ENCODE data around the gene TRIM29.

Gene TRIM29

DNA sequence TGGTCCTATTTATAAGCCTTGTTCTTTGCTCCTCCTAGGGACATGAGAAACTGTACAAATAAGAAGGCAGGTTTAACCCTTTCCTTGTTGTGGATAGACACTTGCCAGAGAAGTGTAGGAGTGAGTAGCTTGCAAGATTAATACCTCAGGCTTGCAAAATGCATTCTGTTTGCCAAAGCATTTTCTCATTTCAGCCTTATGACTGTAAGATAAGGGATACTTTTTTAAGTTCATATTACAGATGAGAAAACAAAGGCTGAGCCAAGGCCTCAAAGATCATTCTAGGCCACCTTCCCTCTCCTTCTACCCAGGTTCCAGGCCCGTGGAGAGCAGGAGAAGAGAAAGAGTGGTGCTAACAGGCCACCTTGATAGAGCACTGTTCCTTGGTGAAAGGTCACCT is 46.8 kb downstream of the TRIM29 start:
- TF ChIP-seq, protein P1, sequence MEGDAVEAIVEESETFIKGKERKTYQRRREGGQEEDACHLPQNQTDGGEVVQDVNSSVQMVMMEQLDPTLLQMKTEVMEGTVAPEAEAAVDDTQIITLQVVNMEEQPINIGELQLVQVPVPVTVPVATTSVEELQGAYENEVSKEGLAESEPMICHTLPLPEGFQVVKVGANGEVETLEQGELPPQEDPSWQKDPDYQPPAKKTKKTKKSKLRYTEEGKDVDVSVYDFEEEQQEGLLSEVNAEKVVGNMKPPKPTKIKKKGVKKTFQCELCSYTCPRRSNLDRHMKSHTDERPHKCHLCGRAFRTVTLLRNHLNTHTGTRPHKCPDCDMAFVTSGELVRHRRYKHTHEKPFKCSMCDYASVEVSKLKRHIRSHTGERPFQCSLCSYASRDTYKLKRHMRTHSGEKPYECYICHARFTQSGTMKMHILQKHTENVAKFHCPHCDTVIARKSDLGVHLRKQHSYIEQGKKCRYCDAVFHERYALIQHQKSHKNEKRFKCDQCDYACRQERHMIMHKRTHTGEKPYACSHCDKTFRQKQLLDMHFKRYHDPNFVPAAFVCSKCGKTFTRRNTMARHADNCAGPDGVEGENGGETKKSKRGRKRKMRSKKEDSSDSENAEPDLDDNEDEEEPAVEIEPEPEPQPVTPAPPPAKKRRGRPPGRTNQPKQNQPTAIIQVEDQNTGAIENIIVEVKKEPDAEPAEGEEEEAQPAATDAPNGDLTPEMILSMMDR (IDR thresholded peaks at IDR 0.05; ENCODE audit: insufficient read depth, missing control alignments): no peak
- no peak for FAIRE-seq
- no peak for DNase-seq (ENCODE audit: insufficient read length, low spot score)

DNA sequence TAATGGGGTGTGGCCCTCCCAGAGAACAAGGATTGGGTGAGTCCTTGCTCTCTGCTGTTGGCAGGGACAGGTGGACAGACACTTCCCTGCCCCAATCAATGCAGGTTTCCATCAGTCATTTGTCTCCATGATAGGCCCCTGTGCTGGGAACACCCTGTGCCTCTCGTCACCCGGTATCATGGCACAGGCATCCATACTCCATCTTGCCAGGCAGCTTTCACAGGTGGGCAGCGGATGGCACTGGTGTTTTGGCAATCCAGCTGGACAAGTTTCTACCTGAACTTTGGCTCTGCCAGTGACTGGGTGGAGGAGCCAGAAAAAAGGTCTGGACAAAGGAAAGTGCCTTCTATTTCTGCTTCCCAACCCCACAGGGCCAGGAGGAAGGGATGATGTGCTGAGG is 47.5 kb downstream of the TRIM29 start:
- TF ChIP-seq, protein P1 (IDR thresholded peaks at IDR 0.05; ENCODE audit: insufficient read depth, missing control alignments): no peak
- DNase-seq (ENCODE audit: insufficient read length, low spot score) (no peak), FAIRE-seq (no peak)

DNA sequence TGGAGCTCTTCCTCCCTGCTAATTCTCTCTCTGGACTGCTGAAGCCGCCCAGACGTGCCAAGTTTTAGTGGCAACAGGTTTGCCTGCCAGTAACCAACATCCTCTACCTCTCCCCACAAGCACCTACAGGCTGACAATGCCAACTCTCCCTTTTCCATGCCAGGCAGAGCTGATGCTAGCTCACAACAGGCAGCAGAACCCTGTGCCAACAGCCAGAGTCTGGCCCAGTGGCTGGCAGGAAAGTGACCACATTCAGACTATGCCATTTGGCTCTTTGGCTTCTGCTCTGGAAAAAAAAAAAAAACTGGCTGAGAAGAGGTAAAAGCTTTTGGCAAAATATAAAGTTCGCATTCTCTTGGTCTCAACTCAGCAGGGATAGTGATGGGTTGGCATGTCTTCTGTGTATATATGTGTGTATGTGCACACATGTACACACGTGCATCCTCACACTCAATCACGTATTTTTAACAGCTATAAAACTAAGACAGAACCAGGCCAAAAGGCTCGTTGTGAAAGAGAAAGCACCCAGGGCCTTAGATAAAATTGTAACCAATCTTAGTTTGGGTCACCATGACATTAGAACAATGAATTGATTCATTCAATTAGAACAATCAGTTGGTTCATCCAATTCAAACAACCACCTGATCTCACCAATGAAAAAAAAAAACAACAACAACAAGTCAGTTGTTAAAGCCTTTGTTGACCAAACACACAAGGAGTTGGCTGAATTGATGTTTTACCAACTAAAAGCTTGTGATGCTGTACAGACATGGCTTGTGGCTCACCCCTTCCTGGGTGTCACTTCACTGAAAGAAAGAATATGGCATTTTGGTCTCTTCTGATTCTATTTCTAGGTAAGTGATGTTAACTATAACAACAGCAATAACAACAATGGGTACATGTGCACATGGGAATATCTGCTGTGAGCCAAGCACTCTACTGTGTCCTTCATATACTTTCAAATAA is 48.6 kb downstream of the TRIM29 start:
- no peak for DNase-seq (ENCODE audit: insufficient read length, low spot score)
- TF ChIP-seq, protein P1 (IDR thresholded peaks at IDR 0.05; ENCODE audit: insufficient read depth, missing control alignments): no peak
- FAIRE-seq: no peak

DNA sequence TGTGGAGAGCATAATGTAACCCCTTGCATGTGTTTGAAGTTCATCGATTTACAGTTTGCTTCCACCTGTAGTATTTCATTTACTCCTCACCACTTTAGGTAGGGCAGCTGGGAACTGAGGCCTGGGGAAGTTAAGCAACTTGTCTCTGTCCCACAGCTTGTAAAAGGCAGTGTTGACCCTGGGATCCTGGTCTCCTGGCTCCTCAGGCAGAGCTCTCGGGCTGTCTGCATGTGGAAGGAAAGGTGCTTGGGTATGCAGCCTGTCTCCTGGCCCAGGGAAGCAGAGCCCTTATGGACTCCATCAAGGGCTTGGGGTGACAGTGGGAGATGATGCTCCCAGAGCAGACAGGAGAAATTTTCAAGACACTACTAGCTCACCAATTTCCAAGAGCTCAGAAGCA is 49.9 kb downstream of the TRIM29 start:
- FAIRE-seq: no peak
- DNase-seq (ENCODE audit: insufficient read length, low spot score): no peak
- TF ChIP-seq, protein P1 (IDR thresholded peaks at IDR 0.05; ENCODE audit: insufficient read depth, missing control alignments): no peak

DNA sequence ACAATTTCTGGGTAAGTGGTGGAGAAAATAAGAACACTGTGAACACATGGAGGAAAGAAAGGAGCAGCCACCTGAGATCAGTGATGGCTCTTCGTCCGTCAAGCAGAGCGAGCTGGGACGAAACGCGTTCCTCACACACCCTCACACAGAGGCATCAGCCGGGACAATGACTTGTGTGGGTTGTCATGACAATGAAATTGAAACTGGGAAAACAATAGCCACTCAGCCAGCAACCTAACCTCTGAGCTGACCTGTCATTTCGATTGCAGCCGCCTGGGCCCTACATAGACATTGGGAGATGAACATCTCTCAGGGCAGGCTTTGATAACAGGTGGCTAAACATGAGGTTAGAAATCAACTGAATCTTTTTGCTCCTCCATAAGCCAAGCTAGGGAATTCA is 51.3 kb downstream of the TRIM29 start:
- TF ChIP-seq, protein P1 (IDR thresholded peaks at IDR 0.05; ENCODE audit: insufficient read depth, missing control alignments): no peak

DNA sequence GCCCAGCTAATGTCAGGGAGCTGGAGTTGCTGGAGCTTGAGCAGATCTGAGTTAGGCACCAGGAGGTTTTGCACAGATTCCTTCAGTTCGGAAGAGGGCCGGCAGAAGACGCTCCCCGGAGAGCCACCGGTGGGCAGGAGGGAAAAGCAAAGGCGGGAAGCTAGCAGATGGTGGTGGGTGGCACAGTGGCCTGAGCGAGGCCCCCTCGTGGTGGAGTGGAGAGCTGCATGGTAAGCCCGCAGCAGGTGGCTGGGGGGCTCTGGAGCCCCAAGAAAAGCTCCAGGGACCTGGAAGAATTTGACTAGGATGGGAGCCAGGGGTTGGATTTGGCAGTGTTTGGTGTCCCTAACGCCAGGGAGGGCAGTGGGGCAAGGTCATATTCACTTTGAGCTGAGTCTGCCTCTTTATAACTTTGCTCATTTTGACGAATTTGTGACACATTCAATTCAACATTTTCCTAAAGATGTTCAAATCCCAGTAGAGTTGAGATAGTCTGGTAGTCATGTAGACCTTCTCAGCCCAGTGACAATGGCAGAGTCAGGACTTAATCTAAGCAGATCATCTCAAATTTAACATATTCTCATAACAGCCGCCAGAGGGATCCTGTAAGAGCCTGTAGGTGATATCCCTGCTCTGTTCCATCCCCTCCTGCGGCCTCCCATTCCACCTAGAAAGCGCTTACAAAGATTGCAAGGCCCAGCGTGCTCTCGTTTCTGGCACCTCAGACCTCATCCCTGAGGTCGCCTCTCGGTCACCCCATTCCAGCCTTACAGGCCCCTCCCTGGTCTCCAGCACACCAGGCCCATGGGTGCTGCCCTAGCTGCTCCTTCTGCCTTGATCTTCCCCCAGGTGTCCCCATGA is 57.9 kb downstream of the TRIM29 start:
- FAIRE-seq (no peak), DNase-seq (ENCODE audit: insufficient read length, low spot score) (no peak)
- TF ChIP-seq, protein P1 (IDR thresholded peaks at IDR 0.05; ENCODE audit: insufficient read depth, missing control alignments): peak; percentile 34

More for the DNA sequence above, 51.3 kb downstream of the TRIM29 start:
- FAIRE-seq (no peak), DNase-seq (ENCODE audit: insufficient read length, low spot score) (no peak)

All from D721Med (cell line).